Measurements from ENCODE around the gene C3orf18. TPM values are rescaled to one million over a fixed set of nuclear protein-coding genes. Genes with fewer than 3 reads are reported as not detected.
A peak's percentile ranks its signal among the peaks of the same experiment; 100 is the strongest.

The C3orf18 gene
- total RNA-seq, 3 donors from 2014 or later (not counting 1 experiment from before 2014, with no cell fraction given), result 7.5 to 15.3 (median 11.7) TPM

GRCh38 chr3:50611464-50612233 is 44.1 kb upstream of the C3orf18 start, which contains the start of gene CISH:
CISH (minus strand) TSS chr3:50611774; CDS start chr3:50611650, 124 bp downstream.
- peak within 1 kb of the TSS; percentile 78 for H3K4me3 ChIP-seq (ENCODE audit: low read length)
- H3K4me1 Mint-ChIP-seq, result peaks cover 77 to 86% of the 10 kb centered on the region in 2 donors
- H3K27ac ChIP-seq (ENCODE audit: low read length), result peak within 1 kb of the TSS; percentile 62
- no peaks in the 10 kb centered on the region for H3K27me3 Mint-ChIP-seq (ENCODE audit: low read depth in 2 of 2)
- peak; percentile 90 to 93 for DNase-seq
- peaks cover 24% of the 10 kb centered on the region for H3K36me3 ChIP-seq (ENCODE audit: control insufficient read depth, insufficient read depth, low read length)
- no peaks in the 10 kb centered on the region for H3K9me3 ChIP-seq (ENCODE audit: control insufficient read depth, insufficient read depth, low read length)
- peak within 1 kb of the TSS; percentile 90 to 93 for H3K27ac Mint-ChIP-seq
- no peaks in the 10 kb centered on the region for H3K27me3 ChIP-seq (ENCODE audit: control insufficient read depth, insufficient read depth, low read length)
- intact Hi-C loops (cut with micrococcal nuclease), result loop anchor here (1.0 kb wide), 2 partner anchors 10 to 264 kb away; no protein-coding TSS in a partner anchor
- H3K36me3 Mint-ChIP-seq, result no peaks in the 10 kb centered on the region
- H3K4me1 ChIP-seq (ENCODE audit: control insufficient read depth, insufficient read depth, low read length), result peaks cover 88% of the 10 kb centered on the region
- H3K4me3 Mint-ChIP-seq, result peak within 1 kb of the TSS; percentile 97
- peak; percentile 75 to 86 (median 78) for ATAC-seq
- under 1% methylated on average over 75 of the region's 75 CpGs for WGBS (ENCODE audit: insufficient coverage)
- peak; percentile 52 for TF ChIP-seq CTCF (IDR thresholded peaks at IDR 0.05)
- H3K9me3 Mint-ChIP-seq, result no peaks in the 10 kb centered on the region

- no peak for TF ChIP-seq CTCF (IDR thresholded peaks at IDR 0.05)
- DNase-seq (no peak), ATAC-seq (no peak)
- H3K27ac Mint-ChIP-seq, result peak overlapping the region; percentile 90 to 93
- H3K27me3 Mint-ChIP-seq (ENCODE audit: low read depth in 2 of 2), result no peaks in the 10 kb centered on the region
- 4% methylated on average over 10 of the region's 10 CpGs for WGBS (ENCODE audit: insufficient coverage)
- no peaks in the 10 kb centered on the region for H3K9me3 Mint-ChIP-seq
- Histone ChIP-seq H3K4me1 (ENCODE audit: control insufficient read depth, insufficient read depth, low read length) (peaks cover 88% of the 10 kb centered on the region), H3K27me3 (ENCODE audit: control insufficient read depth, insufficient read depth, low read length) (no peaks in the 10 kb centered on the region), H3K36me3 (ENCODE audit: control insufficient read depth, insufficient read depth, low read length) (peaks cover 30% of the 10 kb centered on the region), H3K4me3 (ENCODE audit: low read length) (peak overlapping the region; percentile 78), H3K27ac (ENCODE audit: low read length) (peak overlapping the region; percentile 56), H3K9me3 (ENCODE audit: control insufficient read depth, insufficient read depth, low read length) (no peaks in the 10 kb centered on the region)
- H3K4me1 Mint-ChIP-seq, result peaks cover 77 to 86% of the 10 kb centered on the region in 2 donors
- peaks cover 2% of the 10 kb centered on the region for H3K36me3 Mint-ChIP-seq
- peak overlapping the region; percentile 97 for H3K4me3 Mint-ChIP-seq
- intact Hi-C loops (cut with micrococcal nuclease), result loop anchor here (1.0 kb wide), 2 partner anchors 10 to 264 kb away; no protein-coding TSS in a partner anchor
Measured at GRCh38 chr3:50610992-50611463, 43.5 kb upstream of the C3orf18 start.

GRCh38 chr3:50610181-50610971 is 42.8 kb upstream of the C3orf18 start:
- H3K36me3 ChIP-seq (ENCODE audit: control insufficient read depth, insufficient read depth, low read length), result peaks cover 36% of the 10 kb centered on the region
- 35% methylated on average over 6 of the region's 6 CpGs for whole genome bisulfite sequencing (ENCODE audit: insufficient coverage)
- no peaks in the 10 kb centered on the region for H3K9me3 Mint-ChIP-seq
- peak overlapping the region; percentile 56 for H3K27ac ChIP-seq (ENCODE audit: low read length)
- ATAC-seq (no peak), DNase-seq (peak in 1 of 2 donors; percentile 62)
- H3K4me3 ChIP-seq (ENCODE audit: low read length), result peak overlapping the region; percentile 78
- intact Hi-C loops (cut with micrococcal nuclease), result no loop called here
- H3K4me3 Mint-ChIP-seq, result peak overlapping the region; percentile 97
- no peaks in the 10 kb centered on the region for H3K27me3 ChIP-seq (ENCODE audit: control insufficient read depth, insufficient read depth, low read length)
- H3K36me3 Mint-ChIP-seq, result peaks cover 8% of the 10 kb centered on the region
- peaks cover 79 to 87% of the 10 kb centered on the region in 2 donors for H3K4me1 Mint-ChIP-seq
- peak overlapping the region; percentile 90 to 93 for H3K27ac Mint-ChIP-seq
- TF ChIP-seq CTCF (IDR thresholded peaks at IDR 0.05), result no peak
- H3K9me3 ChIP-seq (ENCODE audit: control insufficient read depth, insufficient read depth, low read length), result no peaks in the 10 kb centered on the region
- peaks cover 88% of the 10 kb centered on the region for H3K4me1 ChIP-seq (ENCODE audit: control insufficient read depth, insufficient read depth, low read length)
- no peaks in the 10 kb centered on the region for H3K27me3 Mint-ChIP-seq (ENCODE audit: low read depth in 2 of 2)
